ENCODE data around the gene PLXNB1.

The PLXNB1 gene

GRCh38 chr3:48429317-48429959 lies 448 bp downstream of the PLXNB1 start:
- H3K4me3 ChIP-seq (replicated peaks; ENCODE audit: insufficient read depth, low read length): peak overlapping the region; percentile 48
- H3K27me3 ChIP-seq (ENCODE audit: insufficient read depth, poor library complexity, severe bottlenecking): peaks cover 2% of the 10 kb centered on the region
- H3K27ac ChIP-seq (replicated peaks): no peak overlapping the region
- peak; percentile 16 to 35 for DNase-seq (ENCODE audit: low read depth in 1 of 2, low spot score in 1 of 2)
- TF ChIP-seq POLR2AphosphoS5 (IDR thresholded peaks at IDR 0.05; ENCODE audit: low read depth): no peak
- no peak for TF ChIP-seq CTCF (IDR thresholded peaks at IDR 0.05; ENCODE audit: insufficient read depth, low read length)
- TF ChIP-seq GABPA (IDR thresholded peaks at IDR 0.05; ENCODE audit: low read depth): no peak
- no peak for TF ChIP-seq SPI1 (IDR thresholded peaks at IDR 0.05; ENCODE audit: borderline replicate concordance, low read depth)

GRCh38 chr3:48428572-48429316 lies 1.1 kb downstream of the PLXNB1 start:
- Histone ChIP-seq H3K4me3 (replicated peaks; ENCODE audit: insufficient read depth, low read length) (peak overlapping the region; percentile 48), H3K27me3 (ENCODE audit: insufficient read depth, poor library complexity, severe bottlenecking) (peaks cover 2% of the 10 kb centered on the region), H3K27ac (replicated peaks) (no peak overlapping the region)
- no peak for TF ChIP-seq CTCF (IDR thresholded peaks at IDR 0.05; ENCODE audit: insufficient read depth, low read length)
- no peak for TF ChIP-seq POLR2AphosphoS5 (IDR thresholded peaks at IDR 0.05; ENCODE audit: low read depth)
- no peak for TF ChIP-seq REST (IDR thresholded peaks at IDR 0.05; ENCODE audit: insufficient replicate concordance, low read depth)
- no peak for TF ChIP-seq GABPA (IDR thresholded peaks at IDR 0.05; ENCODE audit: low read depth)
- no peak for TF ChIP-seq SPI1 (IDR thresholded peaks at IDR 0.05; ENCODE audit: borderline replicate concordance, low read depth)
- DNase-seq (ENCODE audit: low read depth in 1 of 2, low spot score in 1 of 2): no peak

GRCh38 chr3:48428088-48428571 lies 1.8 kb downstream of the PLXNB1 start:
- DNase-seq (ENCODE audit: low read depth in 1 of 2, low spot score in 1 of 2): no peak
- H3K4me3 ChIP-seq (replicated peaks; ENCODE audit: insufficient read depth, low read length): no peak overlapping the region
- TF ChIP-seq REST (IDR thresholded peaks at IDR 0.05; ENCODE audit: insufficient replicate concordance, low read depth) (no peak), SPI1 (IDR thresholded peaks at IDR 0.05; ENCODE audit: borderline replicate concordance, low read depth) (no peak), CTCF (IDR thresholded peaks at IDR 0.05; ENCODE audit: insufficient read depth, low read length) (no peak), POLR2AphosphoS5 (IDR thresholded peaks at IDR 0.05; ENCODE audit: low read depth) (no peak), GABPA (IDR thresholded peaks at IDR 0.05; ENCODE audit: low read depth) (no peak)
- no peak overlapping the region for H3K27ac ChIP-seq (replicated peaks)
- peaks cover 2% of the 10 kb centered on the region for H3K27me3 ChIP-seq (ENCODE audit: insufficient read depth, poor library complexity, severe bottlenecking)

Measured in HL-60 (cell line).